Upper lobe of left lung (tissue), 4 donors: Measurements from ENCODE around the gene CBR4.

Source experiments
- POLR2A ChIP-seq, 4 donors: fragments of 450-650 bp; IDR thresholded peaks; one replicate each; pipeline ENCODE4 v1.5.1; 2016 to 2017; ENCODE audit warnings: antibody characterized with exemption in 4 of 4, mild to moderate bottlenecking in 2 of 4
- POLR2AphosphoS5 ChIP-seq, 2 donors: sonication (generic); formaldehyde crosslinking; IDR thresholded peaks; one replicate each; pipeline ENCODE4 v1.5.1; 2017; ENCODE audit warnings: antibody characterized with exemption in 2 of 2
- TF ChIP-seq, protein P1 (sequence below), 6 experiments: fragments of 450-650 bp in 4 of 6; fragments of 200-600 bp in 2 of 6; sonication (generic) in 2 of 6; IDR thresholded peaks; one replicate each; pipeline ENCODE4 v1.5.1; 2016 to 2019; ENCODE audit warnings: antibody characterized with exemption in 6 of 6

DNA sequence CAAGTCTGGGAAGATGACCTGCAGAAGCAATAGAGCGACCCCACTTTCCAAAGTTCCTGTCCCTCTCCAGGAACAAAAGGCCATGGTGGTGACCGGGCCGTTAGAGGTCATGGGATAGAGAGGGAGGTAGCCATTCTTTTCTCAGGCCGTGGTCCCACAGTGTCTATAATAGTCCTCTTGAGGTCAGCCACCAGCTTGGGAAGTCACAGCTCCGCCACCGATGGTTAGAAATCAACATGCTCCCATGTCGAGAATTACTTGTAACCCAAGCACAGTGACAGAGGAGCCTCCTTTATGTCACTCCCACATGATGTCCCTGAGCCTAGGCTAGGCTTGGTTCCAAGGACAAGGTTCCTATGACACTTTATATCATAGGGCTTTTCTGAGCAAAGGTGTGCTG is 48.3 kb upstream of the CBR4 start:
- TF ChIP-seq, protein P1, sequence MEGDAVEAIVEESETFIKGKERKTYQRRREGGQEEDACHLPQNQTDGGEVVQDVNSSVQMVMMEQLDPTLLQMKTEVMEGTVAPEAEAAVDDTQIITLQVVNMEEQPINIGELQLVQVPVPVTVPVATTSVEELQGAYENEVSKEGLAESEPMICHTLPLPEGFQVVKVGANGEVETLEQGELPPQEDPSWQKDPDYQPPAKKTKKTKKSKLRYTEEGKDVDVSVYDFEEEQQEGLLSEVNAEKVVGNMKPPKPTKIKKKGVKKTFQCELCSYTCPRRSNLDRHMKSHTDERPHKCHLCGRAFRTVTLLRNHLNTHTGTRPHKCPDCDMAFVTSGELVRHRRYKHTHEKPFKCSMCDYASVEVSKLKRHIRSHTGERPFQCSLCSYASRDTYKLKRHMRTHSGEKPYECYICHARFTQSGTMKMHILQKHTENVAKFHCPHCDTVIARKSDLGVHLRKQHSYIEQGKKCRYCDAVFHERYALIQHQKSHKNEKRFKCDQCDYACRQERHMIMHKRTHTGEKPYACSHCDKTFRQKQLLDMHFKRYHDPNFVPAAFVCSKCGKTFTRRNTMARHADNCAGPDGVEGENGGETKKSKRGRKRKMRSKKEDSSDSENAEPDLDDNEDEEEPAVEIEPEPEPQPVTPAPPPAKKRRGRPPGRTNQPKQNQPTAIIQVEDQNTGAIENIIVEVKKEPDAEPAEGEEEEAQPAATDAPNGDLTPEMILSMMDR (IDR thresholded peaks at IDR 0.05) = no peak
- TF ChIP-seq POLR2AphosphoS5 (IDR thresholded peaks at IDR 0.05) = no peak
- TF ChIP-seq POLR2A (IDR thresholded peaks at IDR 0.05) = no peak
